ENCODE data around the gene FAM118B.

DNA sequence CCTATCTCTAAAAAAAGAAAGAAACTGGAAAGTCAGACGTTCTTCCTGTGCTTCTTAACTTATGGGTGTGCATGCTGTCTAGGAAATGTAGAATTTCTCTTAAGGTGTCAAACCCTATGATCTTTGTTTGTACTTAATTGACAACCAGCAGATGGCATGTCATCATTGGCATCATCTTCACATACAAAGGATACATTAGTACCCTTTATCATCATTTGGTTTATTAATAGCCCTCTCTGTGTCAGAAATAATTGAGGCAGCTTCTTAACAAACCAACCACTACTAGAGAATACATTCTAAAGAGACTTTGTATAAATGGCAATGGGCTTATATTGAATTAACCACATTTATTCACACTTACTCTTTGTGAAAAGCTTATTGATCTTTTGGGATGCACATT lies 43.2 kb downstream of the FAM118B start:
- TF ChIP-seq, protein P1, sequence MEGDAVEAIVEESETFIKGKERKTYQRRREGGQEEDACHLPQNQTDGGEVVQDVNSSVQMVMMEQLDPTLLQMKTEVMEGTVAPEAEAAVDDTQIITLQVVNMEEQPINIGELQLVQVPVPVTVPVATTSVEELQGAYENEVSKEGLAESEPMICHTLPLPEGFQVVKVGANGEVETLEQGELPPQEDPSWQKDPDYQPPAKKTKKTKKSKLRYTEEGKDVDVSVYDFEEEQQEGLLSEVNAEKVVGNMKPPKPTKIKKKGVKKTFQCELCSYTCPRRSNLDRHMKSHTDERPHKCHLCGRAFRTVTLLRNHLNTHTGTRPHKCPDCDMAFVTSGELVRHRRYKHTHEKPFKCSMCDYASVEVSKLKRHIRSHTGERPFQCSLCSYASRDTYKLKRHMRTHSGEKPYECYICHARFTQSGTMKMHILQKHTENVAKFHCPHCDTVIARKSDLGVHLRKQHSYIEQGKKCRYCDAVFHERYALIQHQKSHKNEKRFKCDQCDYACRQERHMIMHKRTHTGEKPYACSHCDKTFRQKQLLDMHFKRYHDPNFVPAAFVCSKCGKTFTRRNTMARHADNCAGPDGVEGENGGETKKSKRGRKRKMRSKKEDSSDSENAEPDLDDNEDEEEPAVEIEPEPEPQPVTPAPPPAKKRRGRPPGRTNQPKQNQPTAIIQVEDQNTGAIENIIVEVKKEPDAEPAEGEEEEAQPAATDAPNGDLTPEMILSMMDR (IDR thresholded peaks at IDR 0.05; ENCODE audit: insufficient read depth, low read depth, low read length) = no peak
- no peak for TF ChIP-seq EZH2 (IDR thresholded peaks at IDR 0.05; ENCODE audit: insufficient read depth, low read length)

Measured in astrocyte (in vitro differentiated cells and primary cell).